ENCODE results near the gene LSAMP.
A peak's percentile ranks its signal among the peaks of the same experiment; 100 is the strongest.

The LSAMP gene

DNA sequence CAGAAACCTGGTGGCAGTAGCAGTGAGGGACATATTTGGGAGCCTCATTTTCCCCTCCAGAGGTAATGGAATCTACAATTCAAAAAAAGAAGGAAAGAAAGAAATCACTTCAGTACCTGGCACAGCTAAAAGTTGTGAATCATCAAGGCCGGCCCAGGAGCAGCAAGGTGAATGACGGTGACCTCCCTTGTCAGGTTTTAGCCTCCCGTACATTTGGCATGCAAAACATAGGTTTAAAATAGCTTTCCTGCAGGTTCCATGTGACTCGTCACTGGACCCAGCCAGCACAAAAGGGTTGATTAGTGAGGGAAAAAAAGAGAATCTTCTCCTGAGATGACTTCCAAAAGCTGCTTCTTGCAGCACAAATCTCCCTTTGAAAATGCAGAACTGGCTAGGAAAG is 394.2 kb downstream of the LSAMP start:
- DNase-seq (ENCODE audit: low read depth), result no peak

- no peak for DNase-seq (ENCODE audit: low read depth)
Observed at GRCh38 chr3:116050311-116050915, 394.9 kb downstream of the LSAMP start.

GRCh38 chr3:116048991-116049390 is 396.3 kb downstream of the LSAMP start:
- no peak for DNase-seq (ENCODE audit: low read depth)

- DNase-seq (ENCODE audit: low read depth), result no peak
Observed at GRCh38 chr3:116046350-116046749, 398.9 kb downstream of the LSAMP start.

DNA sequence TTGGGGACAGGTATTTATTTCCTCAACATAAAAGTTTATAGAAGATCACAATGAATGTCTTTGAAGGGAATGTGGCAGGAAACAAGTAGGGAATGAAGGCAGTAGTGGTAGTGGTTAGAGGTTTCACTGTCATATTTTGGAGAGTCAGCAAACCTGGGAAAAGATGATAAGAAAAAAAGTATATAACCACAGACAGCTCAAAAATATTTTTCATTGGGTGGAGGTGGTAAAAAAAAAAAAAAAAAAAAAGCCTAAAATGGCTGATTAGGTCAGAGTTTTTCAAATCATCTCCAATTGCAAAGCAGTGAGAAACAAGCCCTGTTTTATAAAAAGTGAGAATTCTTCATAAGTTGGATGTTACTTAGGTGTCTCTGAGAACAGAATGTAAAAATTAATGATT is 400.0 kb downstream of the LSAMP start:
- no peak for DNase-seq (ENCODE audit: low read depth)

DNA sequence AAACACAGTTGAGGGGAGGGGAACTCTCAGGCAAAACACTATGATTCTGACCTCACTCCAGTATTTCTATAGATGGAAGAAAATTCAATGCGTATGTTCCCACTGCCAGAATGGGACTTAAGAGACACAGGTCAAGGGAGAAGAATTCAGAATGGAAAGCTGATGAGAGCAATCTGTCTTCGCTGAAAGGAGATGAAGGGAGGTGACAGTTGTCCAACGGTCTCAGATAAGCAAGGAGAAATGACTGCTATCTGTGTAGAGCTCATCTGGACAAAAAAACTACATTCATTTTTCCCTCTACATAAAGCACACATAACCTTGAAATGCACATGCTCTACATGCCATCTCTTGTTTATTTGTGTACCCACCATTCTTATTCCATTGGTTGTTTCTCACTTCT is 405.1 kb downstream of the LSAMP start:
- no peak for DNase-seq (ENCODE audit: low read depth)

DNA sequence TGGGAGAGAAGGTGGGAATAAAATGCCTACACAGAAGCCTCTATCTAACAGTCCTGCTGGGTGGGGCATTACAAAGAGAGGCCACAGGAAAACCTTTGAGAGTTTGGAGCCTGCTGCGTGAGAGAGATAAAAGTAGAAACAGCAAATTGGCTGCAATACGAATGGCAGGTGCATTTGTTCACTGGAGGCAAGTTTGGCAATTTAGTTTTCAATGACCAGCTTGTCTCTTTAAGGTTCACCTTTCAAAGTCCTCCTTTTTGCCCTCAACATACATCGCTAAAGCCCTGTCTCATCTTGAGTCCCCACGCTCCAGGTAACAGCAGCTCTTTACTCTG is 405.7 kb downstream of the LSAMP start:
- no peak for DNase-seq (ENCODE audit: low read depth)

DNA sequence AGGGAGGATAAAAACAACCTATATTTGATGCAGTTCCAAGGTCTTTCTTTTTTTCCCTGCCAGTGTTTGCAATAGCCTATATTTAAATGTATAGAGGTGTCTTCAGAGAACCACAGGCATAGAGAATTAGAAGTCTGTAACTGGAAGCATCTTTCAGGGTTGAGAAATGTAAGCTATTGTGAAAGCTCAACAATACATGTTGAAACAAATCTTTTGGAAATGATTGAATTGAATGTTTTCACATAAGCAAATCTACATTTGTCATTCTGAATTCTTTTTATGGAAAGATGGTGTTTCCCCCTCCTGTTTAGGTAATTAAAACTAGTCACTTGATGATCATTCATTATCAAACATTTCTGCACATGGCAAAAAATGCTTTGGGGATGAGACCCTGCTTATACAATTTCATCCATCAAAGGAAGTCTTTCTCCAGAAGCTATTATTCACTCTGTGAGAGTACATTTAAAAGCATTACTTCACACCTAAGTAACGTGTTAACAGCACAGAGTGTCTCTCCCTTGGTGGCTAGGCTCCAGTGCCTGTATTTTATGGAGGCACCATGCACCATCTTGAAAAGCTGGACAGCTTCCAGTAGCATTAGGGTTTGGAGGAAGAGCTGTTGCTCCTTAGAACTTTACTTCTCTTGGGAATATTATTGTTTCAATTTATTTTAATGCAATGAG is 406.2 kb downstream of the LSAMP start:
- DNase-seq (ENCODE audit: low read depth), result peak; percentile 34

GRCh38 chr3:116037954-116038911 is 407.1 kb downstream of the LSAMP start:
- DNase-seq (ENCODE audit: low read depth), result no peak

DNA sequence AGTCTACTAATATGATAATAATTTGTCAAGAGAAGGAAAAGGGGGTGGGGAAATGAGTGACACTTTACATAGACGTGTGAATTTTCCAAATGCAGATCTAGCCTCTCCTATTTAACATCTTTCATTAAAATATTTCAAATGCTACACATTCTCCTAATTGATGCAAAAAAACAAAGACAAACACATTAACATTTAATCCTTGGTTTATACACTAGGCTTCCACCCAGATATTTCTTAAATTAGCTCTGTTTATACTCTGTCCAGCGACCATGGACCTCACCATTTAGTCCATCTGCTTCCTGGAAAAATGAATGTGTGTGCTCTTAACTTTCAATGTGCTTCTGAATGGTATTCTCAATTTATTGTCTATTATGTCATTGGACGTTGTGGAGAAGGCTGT is 409.9 kb downstream of the LSAMP start:
- no peak for DNase-seq (ENCODE audit: low read depth)

DNA sequence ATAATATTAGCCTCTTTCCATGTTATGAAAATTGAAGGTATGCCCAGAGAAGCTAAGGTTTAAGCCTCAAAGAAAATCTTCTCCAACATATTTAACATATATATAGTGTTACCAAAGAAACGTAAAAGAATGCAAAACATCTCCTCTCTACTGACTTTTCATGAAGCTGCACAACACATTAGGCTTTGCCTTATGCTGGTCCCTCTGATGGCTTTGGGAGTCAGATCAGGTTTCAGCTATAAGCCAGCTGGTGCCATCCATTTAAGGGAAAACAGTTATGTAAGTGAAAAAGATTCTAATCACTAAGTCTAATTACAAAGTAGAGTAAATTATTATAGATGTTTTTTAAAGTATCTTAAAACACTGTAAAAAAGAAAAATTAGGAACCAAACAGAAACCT is 410.5 kb downstream of the LSAMP start:
- DNase-seq (ENCODE audit: low read depth), result no peak

DNA sequence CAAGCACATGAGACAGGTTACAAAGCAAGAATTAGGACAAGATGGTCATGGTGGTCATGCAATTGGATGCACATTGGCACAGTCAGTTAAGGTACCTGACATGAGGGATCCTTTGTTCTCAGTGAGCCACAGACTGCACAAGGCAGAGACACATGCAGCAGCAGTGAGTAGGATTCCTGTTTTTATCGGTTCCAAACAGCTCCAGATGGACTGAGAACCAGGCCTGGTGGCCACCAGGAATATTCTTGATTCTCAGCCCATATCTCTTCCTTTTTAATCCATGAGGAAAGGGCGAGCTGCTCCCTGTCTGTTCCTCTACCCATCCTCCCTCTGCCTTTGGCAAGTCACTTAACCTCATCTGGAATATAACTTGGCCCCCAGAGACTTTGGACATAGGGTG is 411.2 kb downstream of the LSAMP start:
- DNase-seq (ENCODE audit: low read depth), result no peak

GRCh38 chr3:116033516-116033915 is 411.8 kb downstream of the LSAMP start:
- no peak for DNase-seq (ENCODE audit: low read depth)

- no peak for DNase-seq (ENCODE audit: low read depth)
Observed at GRCh38 chr3:116032176-116032575, 413.1 kb downstream of the LSAMP start.

- no peak for DNase-seq (ENCODE audit: low read depth)
Observed at GRCh38 chr3:116030131-116030850, 415.0 kb downstream of the LSAMP start.

- no peak for DNase-seq (ENCODE audit: low read depth)
Observed at GRCh38 chr3:116029266-116029665, 416.0 kb downstream of the LSAMP start.

GRCh38 chr3:116028157-116028556 is 417.1 kb downstream of the LSAMP start:
- DNase-seq (ENCODE audit: low read depth), result no peak

GRCh38 chr3:116020989-116021388 is 424.3 kb downstream of the LSAMP start:
- no peak for DNase-seq (ENCODE audit: low read depth)

DNA sequence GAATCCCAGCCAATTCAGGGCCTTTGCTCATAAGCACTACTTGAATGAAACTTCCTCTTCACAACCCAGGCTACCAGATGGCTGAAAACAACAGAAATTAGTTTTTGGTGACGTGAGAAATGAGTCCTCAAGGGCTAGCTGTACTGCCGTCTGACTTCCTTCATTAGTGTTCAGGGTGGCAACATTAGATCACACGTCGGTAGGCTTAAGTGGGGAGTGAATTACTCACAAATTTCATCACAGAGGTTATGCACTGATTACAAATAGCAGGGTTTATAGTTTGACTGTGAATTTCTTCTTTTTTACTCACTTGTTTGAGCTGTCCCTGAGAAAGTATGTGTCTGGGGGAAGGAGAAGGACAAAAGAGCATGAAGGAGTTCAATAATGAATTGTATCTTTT is 424.8 kb downstream of the LSAMP start:
- peak; percentile 56 for DNase-seq (ENCODE audit: low read depth)

DNA sequence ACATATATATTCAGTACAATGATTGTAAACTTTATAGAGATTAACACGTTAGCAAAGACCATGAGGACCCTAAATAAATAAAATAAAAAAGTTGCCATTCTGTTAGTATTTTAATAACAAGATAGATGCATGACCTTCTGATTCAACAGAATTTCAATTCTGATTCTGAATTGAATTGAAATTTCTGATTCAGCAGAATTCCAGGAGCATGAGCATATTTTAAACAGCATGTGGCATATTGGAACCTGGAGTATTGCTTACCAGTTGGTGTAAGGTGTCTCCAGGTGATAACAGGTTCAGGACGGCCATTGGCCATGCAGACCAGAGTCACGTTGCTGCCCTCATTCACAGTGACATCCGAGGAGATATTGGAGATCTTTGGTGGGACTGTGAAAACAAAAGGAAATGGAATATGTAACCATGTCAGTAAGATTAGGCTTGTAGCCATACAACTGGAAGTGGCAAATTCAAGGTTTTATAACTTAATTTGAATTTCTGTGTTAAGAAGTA is 426.0 kb downstream of the LSAMP start:
- DNase-seq (ENCODE audit: low read depth), result no peak

GRCh38 chr3:116018646-116019045 is 426.6 kb downstream of the LSAMP start:
- DNase-seq (ENCODE audit: low read depth), result peak; percentile 35

- DNase-seq (ENCODE audit: low read depth), result no peak
Observed at GRCh38 chr3:116015931-116016330, 429.4 kb downstream of the LSAMP start.
